ENCODE measurements around the gene PCSK9.

PCSK9 gene

DNA sequence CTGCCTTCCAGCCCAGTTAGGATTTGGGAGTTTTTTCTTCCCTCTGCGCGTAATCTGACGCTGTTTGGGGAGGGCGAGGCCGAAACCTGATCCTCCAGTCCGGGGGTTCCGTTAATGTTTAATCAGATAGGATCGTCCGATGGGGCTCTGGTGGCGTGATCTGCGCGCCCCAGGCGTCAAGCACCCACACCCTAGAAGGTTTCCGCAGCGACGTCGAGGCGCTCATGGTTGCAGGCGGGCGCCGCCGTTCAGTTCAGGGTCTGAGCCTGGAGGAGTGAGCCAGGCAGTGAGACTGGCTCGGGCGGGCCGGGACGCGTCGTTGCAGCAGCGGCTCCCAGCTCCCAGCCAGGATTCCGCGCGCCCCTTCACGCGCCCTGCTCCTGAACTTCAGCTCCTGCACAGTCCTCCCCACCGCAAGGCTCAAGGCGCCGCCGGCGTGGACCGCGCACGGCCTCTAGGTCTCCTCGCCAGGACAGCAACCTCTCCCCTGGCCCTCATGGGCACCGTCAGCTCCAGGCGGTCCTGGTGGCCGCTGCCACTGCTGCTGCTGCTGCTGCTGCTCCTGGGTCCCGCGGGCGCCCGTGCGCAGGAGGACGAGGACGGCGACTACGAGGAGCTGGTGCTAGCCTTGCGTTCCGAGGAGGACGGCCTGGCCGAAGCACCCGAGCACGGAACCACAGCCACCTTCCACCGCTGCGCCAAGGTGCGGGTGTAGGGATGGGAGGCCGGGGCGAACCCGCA lies at the start of gene PCSK9:
Gene PCSK9 (plus strand): TSS at position 207 of the 741 bp plus-strand sequence. CDS start 290 bp downstream, at position 497.
- Histone ChIP-seq H3K4me2 (ENCODE audit: low read length) (no peak within 1 kb of the TSS), H3K4me3 (ENCODE audit: low read length) (no peak within 1 kb of the TSS), H2AFZ (ENCODE audit: low read depth, low read length) (no peak within 1 kb of the TSS), H3K36me3 (replicated peaks; ENCODE audit: low read depth, low read length) (no peaks in the 10 kb centered on the region), H3K4me1 (ENCODE audit: low read length) (no peaks in the 10 kb centered on the region), H3K79me2 (ENCODE audit: low read length) (no peaks in the 10 kb centered on the region), H3K27ac (ENCODE audit: low read length) (no peak within 1 kb of the TSS), H3K9ac (ENCODE audit: low read length) (no peak within 1 kb of the TSS), H4K20me1 (ENCODE audit: insufficient read depth, low read length) (no peaks in the 10 kb centered on the region), H3K9me3 (ENCODE audit: insufficient read depth, low read length) (no peaks in the 10 kb centered on the region), H3K27me3 (ENCODE audit: low read depth, low read length) (no peaks in the 10 kb centered on the region)
- TF ChIP-seq EZH2phosphoT487 (IDR thresholded peaks at IDR 0.05; ENCODE audit: low read depth): no peak
- TF ChIP-seq, protein P1, sequence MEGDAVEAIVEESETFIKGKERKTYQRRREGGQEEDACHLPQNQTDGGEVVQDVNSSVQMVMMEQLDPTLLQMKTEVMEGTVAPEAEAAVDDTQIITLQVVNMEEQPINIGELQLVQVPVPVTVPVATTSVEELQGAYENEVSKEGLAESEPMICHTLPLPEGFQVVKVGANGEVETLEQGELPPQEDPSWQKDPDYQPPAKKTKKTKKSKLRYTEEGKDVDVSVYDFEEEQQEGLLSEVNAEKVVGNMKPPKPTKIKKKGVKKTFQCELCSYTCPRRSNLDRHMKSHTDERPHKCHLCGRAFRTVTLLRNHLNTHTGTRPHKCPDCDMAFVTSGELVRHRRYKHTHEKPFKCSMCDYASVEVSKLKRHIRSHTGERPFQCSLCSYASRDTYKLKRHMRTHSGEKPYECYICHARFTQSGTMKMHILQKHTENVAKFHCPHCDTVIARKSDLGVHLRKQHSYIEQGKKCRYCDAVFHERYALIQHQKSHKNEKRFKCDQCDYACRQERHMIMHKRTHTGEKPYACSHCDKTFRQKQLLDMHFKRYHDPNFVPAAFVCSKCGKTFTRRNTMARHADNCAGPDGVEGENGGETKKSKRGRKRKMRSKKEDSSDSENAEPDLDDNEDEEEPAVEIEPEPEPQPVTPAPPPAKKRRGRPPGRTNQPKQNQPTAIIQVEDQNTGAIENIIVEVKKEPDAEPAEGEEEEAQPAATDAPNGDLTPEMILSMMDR (IDR thresholded peaks at IDR 0.05; ENCODE audit: low read depth, low read length): no peak

DNA sequence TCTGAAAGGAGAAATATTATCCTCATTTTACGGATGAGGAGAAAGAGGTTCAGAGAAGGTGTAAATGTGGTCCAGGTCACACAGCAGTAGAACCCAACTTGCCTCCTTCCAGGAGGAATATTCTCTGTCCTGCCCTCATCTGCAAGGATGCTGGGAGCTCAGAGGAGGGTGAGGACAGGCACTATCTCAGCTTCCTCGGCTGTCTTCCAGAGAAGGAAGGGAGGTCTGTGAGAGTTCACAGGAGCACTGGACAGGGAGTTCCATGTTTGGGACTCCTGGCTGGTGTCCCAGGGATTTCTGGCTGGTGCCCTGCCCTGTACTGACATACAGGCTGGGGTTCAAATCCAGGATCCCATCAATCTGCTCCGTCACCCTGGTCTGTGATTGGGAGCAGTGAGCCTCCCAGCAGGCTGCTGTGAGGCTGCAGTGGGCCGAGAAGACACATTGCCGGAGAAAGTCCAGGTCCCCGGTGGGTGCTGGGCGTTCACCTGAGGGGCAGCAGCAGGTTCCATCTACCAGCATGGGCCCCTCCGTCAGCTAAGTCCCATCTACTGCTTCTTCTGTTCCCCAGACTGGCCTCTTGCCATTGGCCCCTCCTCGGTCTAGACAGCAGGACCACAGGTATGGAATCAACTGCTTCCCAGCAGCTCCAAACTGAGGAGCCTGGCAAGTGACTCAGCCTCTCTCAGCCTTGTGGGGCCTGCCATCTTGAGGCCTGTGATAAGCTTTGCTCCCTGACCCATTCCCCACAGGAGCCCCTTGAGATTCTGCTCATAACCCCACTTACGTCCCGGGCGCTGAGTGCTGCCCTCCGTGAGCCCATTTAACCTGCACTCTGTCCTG lies 49.2 kb upstream of the PCSK9 start:
- peaks cover 5% of the 10 kb centered on the region; the same call in 1 of the 2 replicates for H3K27me3 ChIP-seq (ENCODE audit: low read depth, low read length)
- H3K4me1 ChIP-seq (ENCODE audit: low read length): no peaks in the 10 kb centered on the region
- H4K20me1 ChIP-seq (ENCODE audit: insufficient read depth, low read length): no peaks in the 10 kb centered on the region
- H3K36me3 ChIP-seq (replicated peaks; ENCODE audit: low read depth, low read length): no peaks in the 10 kb centered on the region
- no peak overlapping the region for H3K9ac ChIP-seq (ENCODE audit: low read length)
- H3K4me2 ChIP-seq (ENCODE audit: low read length): no peak overlapping the region
- H3K4me3 ChIP-seq (ENCODE audit: low read length): no peak overlapping the region
- no peak overlapping the region for H2AFZ ChIP-seq (ENCODE audit: low read depth, low read length)
- no peak for TF ChIP-seq EZH2phosphoT487 (IDR thresholded peaks at IDR 0.05; ENCODE audit: low read depth)
- TF ChIP-seq, protein P1 (IDR thresholded peaks at IDR 0.05; ENCODE audit: low read depth, low read length): no peak
- no peak overlapping the region for H3K27ac ChIP-seq (ENCODE audit: low read length)
- no peaks in the 10 kb centered on the region for H3K79me2 ChIP-seq (ENCODE audit: low read length)
- no peaks in the 10 kb centered on the region for H3K9me3 ChIP-seq (ENCODE audit: insufficient read depth, low read length)

DNA sequence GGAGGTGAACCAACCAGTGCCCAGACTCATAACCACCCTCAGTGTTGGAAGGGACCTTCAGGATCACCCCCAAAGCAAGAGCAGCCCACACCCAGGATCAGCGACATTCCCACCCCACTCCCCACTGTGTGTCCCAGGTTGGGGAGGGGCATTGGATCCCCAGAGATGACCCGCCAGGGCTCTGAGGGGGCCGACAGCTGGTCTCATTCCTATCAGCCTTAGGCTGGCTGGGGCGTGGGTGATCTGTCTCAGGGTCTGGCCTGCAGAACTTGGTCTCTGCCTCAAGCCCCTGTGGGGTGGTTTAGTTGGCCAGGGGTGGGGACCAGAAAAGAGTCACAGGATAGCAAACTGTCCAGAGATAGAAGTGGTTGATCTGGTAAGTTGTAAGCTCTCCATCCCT lies 48.4 kb upstream of the PCSK9 start:
- Histone ChIP-seq H3K79me2 (ENCODE audit: low read length) (no peaks in the 10 kb centered on the region), H3K36me3 (replicated peaks; ENCODE audit: low read depth, low read length) (no peaks in the 10 kb centered on the region), H3K4me1 (ENCODE audit: low read length) (no peaks in the 10 kb centered on the region), H4K20me1 (ENCODE audit: insufficient read depth, low read length) (no peaks in the 10 kb centered on the region), H3K4me3 (ENCODE audit: low read length) (no peak overlapping the region), H3K9ac (ENCODE audit: low read length) (no peak overlapping the region), H3K27me3 (ENCODE audit: low read depth, low read length) (peaks cover 12% of the 10 kb centered on the region; the same call in 1 of the 2 replicates), H3K9me3 (ENCODE audit: insufficient read depth, low read length) (no peaks in the 10 kb centered on the region), H2AFZ (ENCODE audit: low read depth, low read length) (no peak overlapping the region), H3K4me2 (ENCODE audit: low read length) (no peak overlapping the region), H3K27ac (ENCODE audit: low read length) (no peak overlapping the region)
- TF ChIP-seq, protein P1 (IDR thresholded peaks at IDR 0.05; ENCODE audit: low read depth, low read length): no peak
- no peak for TF ChIP-seq EZH2phosphoT487 (IDR thresholded peaks at IDR 0.05; ENCODE audit: low read depth)

DNA sequence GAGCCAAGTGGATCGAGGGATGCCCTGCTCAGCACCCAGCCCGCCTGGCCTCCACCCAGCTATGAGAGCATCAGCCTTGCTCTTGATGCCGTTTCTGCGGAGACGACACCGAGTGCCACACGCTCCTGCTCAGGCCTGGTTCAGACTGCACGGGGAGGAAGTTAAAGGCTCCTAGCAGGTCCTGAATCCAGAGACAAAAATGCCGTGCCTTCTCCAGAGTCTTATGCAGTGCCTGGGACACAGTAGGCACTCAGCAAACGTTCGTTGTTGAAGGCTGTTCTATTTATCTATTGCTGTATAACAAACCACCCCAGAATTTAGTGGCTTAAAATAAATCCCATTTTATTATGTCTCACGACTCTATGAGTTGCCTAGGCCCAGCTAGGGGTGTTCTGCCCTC lies 47.4 kb upstream of the PCSK9 start:
- H3K4me2 ChIP-seq (ENCODE audit: low read length): no peak overlapping the region
- no peak overlapping the region for H3K27ac ChIP-seq (ENCODE audit: low read length)
- no peak overlapping the region for H3K4me3 ChIP-seq (ENCODE audit: low read length)
- no peak overlapping the region for H3K9ac ChIP-seq (ENCODE audit: low read length)
- H3K9me3 ChIP-seq (ENCODE audit: insufficient read depth, low read length): no peaks in the 10 kb centered on the region
- H3K4me1 ChIP-seq (ENCODE audit: low read length): 0 out of 2 replicates have a peak, but pooled peaks cover 3% of the 10 kb centered on the region
- no peaks in the 10 kb centered on the region for H3K36me3 ChIP-seq (replicated peaks; ENCODE audit: low read depth, low read length)
- no peaks in the 10 kb centered on the region for H3K79me2 ChIP-seq (ENCODE audit: low read length)
- TF ChIP-seq EZH2phosphoT487 (IDR thresholded peaks at IDR 0.05; ENCODE audit: low read depth): no peak
- TF ChIP-seq, protein P1 (IDR thresholded peaks at IDR 0.05; ENCODE audit: low read depth, low read length): no peak
- H2AFZ ChIP-seq (ENCODE audit: low read depth, low read length): no peak overlapping the region
- no peaks in the 10 kb centered on the region for H4K20me1 ChIP-seq (ENCODE audit: insufficient read depth, low read length)
- peaks cover 12% of the 10 kb centered on the region; the same call in 1 of the 2 replicates for H3K27me3 ChIP-seq (ENCODE audit: low read depth, low read length)

All from OCI-LY3 (cell line).